Neural progenitor cell (in vitro differentiated cells): ENCODE results near the gene PDIA6. TPM values are rescaled to one million over a fixed set of nuclear protein-coding genes. Genes with fewer than 3 reads are reported as not detected.

ENCODE experiments used
- DNase-seq: peaks from one replicate; pipeline ENCODE4 v3.0.0-alpha.2; 2016; ENCODE audit warnings: low spot score
- H2AFZ ChIP-seq: fragments of 200-600 bp; sonication (generic); replicated peaks from 2 replicates; pipeline ENCODE4 v1.6.1; 2016; ENCODE audit warnings: antibody characterized with exemption
- H3F3A ChIP-seq: fragments of 200-600 bp; sonication (generic); 2 replicates; pipeline ENCODE4 v1.6.1; 2016; ENCODE audit warnings: antibody characterized with exemption, low read depth
- H3K27ac ChIP-seq: fragments of 200-600 bp; sonication (generic); 2 replicates; pipeline ENCODE4 v1.5.1; 2016; ENCODE audit warnings: mild to moderate bottlenecking
- H3K27me3 ChIP-seq: fragments of 200-600 bp; sonication (generic); 2 replicates; pipeline ENCODE4 v1.6.1; 2016; ENCODE audit warnings: mild to moderate bottlenecking, moderate library complexity
- H3K36me3 ChIP-seq: fragments of 200-600 bp; sonication (generic); 2 replicates; pipeline ENCODE4 v1.5.1; 2016
- H3K4me1 ChIP-seq: fragments of 200-600 bp; sonication (generic); 2 replicates; pipeline ENCODE4 v1.6.1; 2016; ENCODE audit warnings: mixed run types
- H3K4me2 ChIP-seq: fragments of 200-600 bp; sonication (generic); 2 replicates; pipeline ENCODE4 v1.6.1; 2016
- H3K4me3 ChIP-seq: fragments of 200-600 bp; sonication (generic); 2 replicates; pipeline ENCODE4 v1.5.1; 2016
- H3K79me2 ChIP-seq: fragments of 200-600 bp; sonication (generic); 2 replicates; pipeline ENCODE4 v1.6.1; 2016; ENCODE audit warnings: low read depth
- H3K9ac ChIP-seq: fragments of 200-600 bp; sonication (generic); 2 replicates; pipeline ENCODE4 v1.6.1; 2016
- H3K9me3 ChIP-seq: fragments of 200-600 bp; sonication (generic); 2 replicates; pipeline ENCODE4 v1.5.1; 2016; ENCODE audit warnings: low read depth
- H4K20me1 ChIP-seq: fragments of 200-600 bp; sonication (generic); 2 replicates; pipeline ENCODE4 v1.6.1; 2016; ENCODE audit warnings: low read depth
- H3K27ac Mint-ChIP-seq: 3 replicates; pipeline ENCODE4 v1.8.0; 2021; ENCODE audit warnings: mixed read lengths
- H3K27me3 Mint-ChIP-seq: 2 replicates; pipeline ENCODE4 v1.8.0; 2022; ENCODE audit warnings: low read depth, mild to moderate bottlenecking, inconsistent platforms, moderate library complexity, mixed read lengths; ENCODE audit not compliant: insufficient read depth
- H3K36me3 Mint-ChIP-seq: 3 replicates; pipeline ENCODE4 v1.8.0; 2021; ENCODE audit warnings: mixed read lengths
- H3K4me1 Mint-ChIP-seq: 3 replicates; pipeline ENCODE4 v1.8.0; 2021; ENCODE audit warnings: mixed read lengths
- H3K4me3 Mint-ChIP-seq: 3 replicates; pipeline ENCODE4 v1.8.0; 2021; ENCODE audit warnings: mild to moderate bottlenecking, moderate library complexity, mixed read lengths
- H3K9me3 Mint-ChIP-seq: 3 replicates; pipeline ENCODE4 v1.8.0; 2020; ENCODE audit warnings: mixed read lengths
- EZH2 ChIP-seq: fragments of 200-600 bp; sonication (generic); IDR thresholded peaks from 2 replicates; pipeline ENCODE4 v1.6.1; 2017; ENCODE audit warnings: antibody characterized with exemption, mild to moderate bottlenecking, moderate library complexity
- EZH2phosphoT487 ChIP-seq: fragments of 200-600 bp; sonication (generic); IDR thresholded peaks from 2 replicates; pipeline ENCODE4 v1.6.1; 2017; ENCODE audit warnings: antibody characterized with exemption
- total RNA-seq: library from RNA; depleted of rRNA; stranded (reverse); fragments of >200 nt; gene quantifications from 2 replicates; pipeline ENCODE4 v1.2.3, GENCODE V29; 2015; ENCODE audit warnings: low replicate concordance
- TF ChIP-seq, protein P1 (sequence below): fragments of 200-600 bp; sonication (generic); IDR thresholded peaks from 2 replicates; pipeline ENCODE4 v1.5.1; 2017; ENCODE audit warnings: antibody characterized with exemption, mild to moderate bottlenecking

Gene PDIA6
- total RNA-seq, 1 donor from 2014 or later, result 381 TPM

- DNase-seq, result no peak
- Mint-ChIP-seq H3K4me1 (no peaks in the 10 kb centered on the region), H3K4me3 (no peak overlapping the region), H3K27me3 (peaks cover 17% of the 10 kb centered on the region), H3K36me3 (no peaks in the 10 kb centered on the region), H3K9me3 (no peaks in the 10 kb centered on the region), H3K27ac (no peak overlapping the region)
- TF ChIP-seq EZH2phosphoT487 (no peak), EZH2 (no peak)
- TF ChIP-seq, protein P1, sequence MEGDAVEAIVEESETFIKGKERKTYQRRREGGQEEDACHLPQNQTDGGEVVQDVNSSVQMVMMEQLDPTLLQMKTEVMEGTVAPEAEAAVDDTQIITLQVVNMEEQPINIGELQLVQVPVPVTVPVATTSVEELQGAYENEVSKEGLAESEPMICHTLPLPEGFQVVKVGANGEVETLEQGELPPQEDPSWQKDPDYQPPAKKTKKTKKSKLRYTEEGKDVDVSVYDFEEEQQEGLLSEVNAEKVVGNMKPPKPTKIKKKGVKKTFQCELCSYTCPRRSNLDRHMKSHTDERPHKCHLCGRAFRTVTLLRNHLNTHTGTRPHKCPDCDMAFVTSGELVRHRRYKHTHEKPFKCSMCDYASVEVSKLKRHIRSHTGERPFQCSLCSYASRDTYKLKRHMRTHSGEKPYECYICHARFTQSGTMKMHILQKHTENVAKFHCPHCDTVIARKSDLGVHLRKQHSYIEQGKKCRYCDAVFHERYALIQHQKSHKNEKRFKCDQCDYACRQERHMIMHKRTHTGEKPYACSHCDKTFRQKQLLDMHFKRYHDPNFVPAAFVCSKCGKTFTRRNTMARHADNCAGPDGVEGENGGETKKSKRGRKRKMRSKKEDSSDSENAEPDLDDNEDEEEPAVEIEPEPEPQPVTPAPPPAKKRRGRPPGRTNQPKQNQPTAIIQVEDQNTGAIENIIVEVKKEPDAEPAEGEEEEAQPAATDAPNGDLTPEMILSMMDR, result no peak
- H3K36me3 ChIP-seq, result no peaks in the 10 kb centered on the region
- no peaks in the 10 kb centered on the region for H3K9me3 ChIP-seq
- H3K79me2 ChIP-seq, result no peaks in the 10 kb centered on the region
- no peak overlapping the region for H3K9ac ChIP-seq
- no peaks in the 10 kb centered on the region for H3K4me1 ChIP-seq
- H4K20me1 ChIP-seq, result no peaks in the 10 kb centered on the region
- peaks cover 5% of the 10 kb centered on the region for H3K27me3 ChIP-seq
- no peak overlapping the region for H2AFZ ChIP-seq
- no peak overlapping the region for H3K4me3 ChIP-seq
- no peaks in the 10 kb centered on the region for H3F3A ChIP-seq
- no peak overlapping the region for H3K27ac ChIP-seq
- no peak overlapping the region for H3K4me2 ChIP-seq
These were observed 11.6 kb upstream of the PDIA6 start for GRCh38 chr2:10824191-10824590.

- Histone ChIP-seq H2AFZ (no peak overlapping the region), H3K4me1 (no peaks in the 10 kb centered on the region), H3F3A (peaks cover 6% of the 10 kb centered on the region), H3K4me3 (no peak overlapping the region), H3K36me3 (no peaks in the 10 kb centered on the region), H3K27ac (no peak overlapping the region), H3K9me3 (no peaks in the 10 kb centered on the region), H4K20me1 (no peaks in the 10 kb centered on the region), H3K79me2 (no peaks in the 10 kb centered on the region), H3K9ac (no peak overlapping the region), H3K4me2 (no peak overlapping the region), H3K27me3 (peaks cover 5% of the 10 kb centered on the region)
- TF ChIP-seq EZH2phosphoT487 (no peak), EZH2 (no peak)
- TF ChIP-seq, protein P1, result no peak
- DNase-seq, result no peak
- Mint-ChIP-seq H3K27ac (no peak overlapping the region), H3K4me1 (no peaks in the 10 kb centered on the region), H3K36me3 (no peaks in the 10 kb centered on the region), H3K4me3 (no peak overlapping the region), H3K9me3 (no peaks in the 10 kb centered on the region), H3K27me3 (peaks cover 4% of the 10 kb centered on the region)
These were observed 8.6 kb upstream of the PDIA6 start for GRCh38 chr2:10820978-10821695.

DNA sequence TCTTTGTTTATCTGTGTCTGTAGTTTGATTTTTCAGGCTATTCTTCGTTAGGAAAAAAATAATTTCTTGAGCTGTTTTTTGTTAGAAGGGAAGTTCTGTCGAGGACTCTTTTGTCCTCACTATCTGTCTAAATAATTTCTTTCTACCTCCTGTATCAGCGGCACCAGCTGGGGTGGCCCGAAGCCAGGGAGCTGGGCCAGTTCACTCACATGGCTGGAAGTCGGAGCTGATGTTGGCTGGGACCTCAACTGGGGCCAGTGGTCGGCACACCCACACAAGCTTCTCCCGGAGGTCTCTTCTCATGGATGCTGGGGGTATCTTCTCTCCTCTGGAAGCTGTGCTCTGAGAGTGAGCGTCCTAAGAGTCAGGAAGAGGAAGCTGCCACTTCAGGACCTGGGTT, 8.0 kb upstream of the PDIA6 start:
- H3K36me3 Mint-ChIP-seq, result no peaks in the 10 kb centered on the region

More for the DNA sequence above, 8.0 kb upstream of the PDIA6 start:
- no peaks in the 10 kb centered on the region for H3K4me1 ChIP-seq
- no peak overlapping the region for H3K27ac ChIP-seq
- no peaks in the 10 kb centered on the region for H3K36me3 ChIP-seq
- H4K20me1 ChIP-seq, result no peaks in the 10 kb centered on the region
- Mint-ChIP-seq H3K27ac (no peak overlapping the region), H3K4me1 (peaks cover 2% of the 10 kb centered on the region), H3K27me3 (peaks cover 4% of the 10 kb centered on the region), H3K9me3 (no peaks in the 10 kb centered on the region), H3K4me3 (no peak overlapping the region)
- H3K9me3 ChIP-seq, result no peaks in the 10 kb centered on the region
- H2AFZ ChIP-seq, result no peak overlapping the region
- H3K9ac ChIP-seq, result no peak overlapping the region
- no peaks in the 10 kb centered on the region for H3K79me2 ChIP-seq
- H3K4me3 ChIP-seq, result no peak overlapping the region
- DNase-seq, result no peak
- H3K4me2 ChIP-seq, result no peak overlapping the region
- TF ChIP-seq, protein P1, result no peak
- no peak for TF ChIP-seq EZH2
- no peak for TF ChIP-seq EZH2phosphoT487
- H3K27me3 ChIP-seq, result peaks cover 1% of the 10 kb centered on the region
- peaks cover 6% of the 10 kb centered on the region for H3F3A ChIP-seq
